Measurements from ENCODE around the gene TMBIM4.

DNA sequence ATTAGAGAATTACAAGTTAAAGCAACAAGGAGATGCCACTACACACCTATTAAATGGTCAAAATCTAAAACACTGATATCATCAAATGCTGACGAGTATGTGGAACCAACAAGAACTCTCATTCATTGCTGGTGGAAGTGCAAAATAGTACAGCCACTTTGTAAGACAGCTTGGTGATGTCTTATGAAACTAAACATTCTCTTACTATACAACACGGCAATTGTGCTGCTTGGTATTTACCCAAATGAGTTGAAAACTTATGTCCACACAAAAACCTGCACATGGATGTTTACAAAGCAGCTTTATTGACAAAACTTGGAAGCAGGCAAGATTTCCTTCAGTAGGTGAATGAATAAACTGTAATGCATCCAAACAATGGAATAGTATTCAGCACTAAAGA lies 3.2 kb downstream of the TMBIM4 start:
- TF ChIP-seq, protein P1, sequence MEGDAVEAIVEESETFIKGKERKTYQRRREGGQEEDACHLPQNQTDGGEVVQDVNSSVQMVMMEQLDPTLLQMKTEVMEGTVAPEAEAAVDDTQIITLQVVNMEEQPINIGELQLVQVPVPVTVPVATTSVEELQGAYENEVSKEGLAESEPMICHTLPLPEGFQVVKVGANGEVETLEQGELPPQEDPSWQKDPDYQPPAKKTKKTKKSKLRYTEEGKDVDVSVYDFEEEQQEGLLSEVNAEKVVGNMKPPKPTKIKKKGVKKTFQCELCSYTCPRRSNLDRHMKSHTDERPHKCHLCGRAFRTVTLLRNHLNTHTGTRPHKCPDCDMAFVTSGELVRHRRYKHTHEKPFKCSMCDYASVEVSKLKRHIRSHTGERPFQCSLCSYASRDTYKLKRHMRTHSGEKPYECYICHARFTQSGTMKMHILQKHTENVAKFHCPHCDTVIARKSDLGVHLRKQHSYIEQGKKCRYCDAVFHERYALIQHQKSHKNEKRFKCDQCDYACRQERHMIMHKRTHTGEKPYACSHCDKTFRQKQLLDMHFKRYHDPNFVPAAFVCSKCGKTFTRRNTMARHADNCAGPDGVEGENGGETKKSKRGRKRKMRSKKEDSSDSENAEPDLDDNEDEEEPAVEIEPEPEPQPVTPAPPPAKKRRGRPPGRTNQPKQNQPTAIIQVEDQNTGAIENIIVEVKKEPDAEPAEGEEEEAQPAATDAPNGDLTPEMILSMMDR (conservative IDR thresholded peaks at IDR 0.05; ENCODE audit: low read depth in 2 of 2) = no peak
- TF ChIP-seq ZNF114 (CRISPR knock-in tag; IDR thresholded peaks at IDR 0.05) = no peak
- TF ChIP-seq EZH2 (IDR thresholded peaks at IDR 0.05; ENCODE audit: low read depth, unreplicated experiment) = no peak
- TF ChIP-seq, protein P2, sequence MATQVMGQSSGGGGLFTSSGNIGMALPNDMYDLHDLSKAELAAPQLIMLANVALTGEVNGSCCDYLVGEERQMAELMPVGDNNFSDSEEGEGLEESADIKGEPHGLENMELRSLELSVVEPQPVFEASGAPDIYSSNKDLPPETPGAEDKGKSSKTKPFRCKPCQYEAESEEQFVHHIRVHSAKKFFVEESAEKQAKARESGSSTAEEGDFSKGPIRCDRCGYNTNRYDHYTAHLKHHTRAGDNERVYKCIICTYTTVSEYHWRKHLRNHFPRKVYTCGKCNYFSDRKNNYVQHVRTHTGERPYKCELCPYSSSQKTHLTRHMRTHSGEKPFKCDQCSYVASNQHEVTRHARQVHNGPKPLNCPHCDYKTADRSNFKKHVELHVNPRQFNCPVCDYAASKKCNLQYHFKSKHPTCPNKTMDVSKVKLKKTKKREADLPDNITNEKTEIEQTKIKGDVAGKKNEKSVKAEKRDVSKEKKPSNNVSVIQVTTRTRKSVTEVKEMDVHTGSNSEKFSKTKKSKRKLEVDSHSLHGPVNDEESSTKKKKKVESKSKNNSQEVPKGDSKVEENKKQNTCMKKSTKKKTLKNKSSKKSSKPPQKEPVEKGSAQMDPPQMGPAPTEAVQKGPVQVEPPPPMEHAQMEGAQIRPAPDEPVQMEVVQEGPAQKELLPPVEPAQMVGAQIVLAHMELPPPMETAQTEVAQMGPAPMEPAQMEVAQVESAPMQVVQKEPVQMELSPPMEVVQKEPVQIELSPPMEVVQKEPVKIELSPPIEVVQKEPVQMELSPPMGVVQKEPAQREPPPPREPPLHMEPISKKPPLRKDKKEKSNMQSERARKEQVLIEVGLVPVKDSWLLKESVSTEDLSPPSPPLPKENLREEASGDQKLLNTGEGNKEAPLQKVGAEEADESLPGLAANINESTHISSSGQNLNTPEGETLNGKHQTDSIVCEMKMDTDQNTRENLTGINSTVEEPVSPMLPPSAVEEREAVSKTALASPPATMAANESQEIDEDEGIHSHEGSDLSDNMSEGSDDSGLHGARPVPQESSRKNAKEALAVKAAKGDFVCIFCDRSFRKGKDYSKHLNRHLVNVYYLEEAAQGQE (IDR thresholded peaks at IDR 0.05; ENCODE audit: unreplicated experiment) = no peak
- TF ChIP-seq CREB1 (CRISPR knock-in tag; IDR thresholded peaks at IDR 0.05; ENCODE audit: low read depth) = no peak
- no peak for TF ChIP-seq POLR2AphosphoS5 (IDR thresholded peaks at IDR 0.05; ENCODE audit: low read depth)
- TF ChIP-seq JUNB (IDR thresholded peaks at IDR 0.05; ENCODE audit: unreplicated experiment) = no peak
- no peak for TF ChIP-seq EZH2phosphoT487 (IDR thresholded peaks at IDR 0.05; ENCODE audit: unreplicated experiment)
- TF ChIP-seq, protein P3, sequence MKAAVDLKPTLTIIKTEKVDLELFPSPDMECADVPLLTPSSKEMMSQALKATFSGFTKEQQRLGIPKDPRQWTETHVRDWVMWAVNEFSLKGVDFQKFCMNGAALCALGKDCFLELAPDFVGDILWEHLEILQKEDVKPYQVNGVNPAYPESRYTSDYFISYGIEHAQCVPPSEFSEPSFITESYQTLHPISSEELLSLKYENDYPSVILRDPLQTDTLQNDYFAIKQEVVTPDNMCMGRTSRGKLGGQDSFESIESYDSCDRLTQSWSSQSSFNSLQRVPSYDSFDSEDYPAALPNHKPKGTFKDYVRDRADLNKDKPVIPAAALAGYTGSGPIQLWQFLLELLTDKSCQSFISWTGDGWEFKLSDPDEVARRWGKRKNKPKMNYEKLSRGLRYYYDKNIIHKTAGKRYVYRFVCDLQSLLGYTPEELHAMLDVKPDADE (IDR thresholded peaks at IDR 0.05) = no peak
- no peak for TF ChIP-seq ZNF331 (CRISPR knock-in tag; IDR thresholded peaks at IDR 0.05; ENCODE audit: low read depth)
